OCI-LY7 (cell line): ENCODE data around the gene ACVR1B. TPM values are rescaled to one million over a fixed set of nuclear protein-coding genes. Genes with fewer than 3 reads are reported as not detected.
A peak's percentile ranks its signal among the peaks of the same experiment; 100 is the strongest.

ENCODE experiments used
- BruUV-seq: library from RNA; stranded (reverse); fragments of 400-500 nt; replicated peaks from 2 replicates; lab custom pipeline; 2021; lab: Mats Ljungman, UMichigan
- CTCF ChIA-PET: fragments of 300-600 bp; sonication (Branson Sonifier 250); formaldehyde crosslinking; loops from one replicate; lab custom pipeline; 2022; ENCODE audit warnings: antibody characterized with exemption; ENCODE audit not compliant: unreplicated experiment; lab: Charles Lee
- POLR2A ChIA-PET: fragments of 300-600 bp; sonication (Branson Sonifier 250); formaldehyde crosslinking; loops from one replicate; lab custom pipeline; 2022; ENCODE audit warnings: antibody characterized with exemption; lab: Charles Lee
- DNase-seq: peaks from one replicate; pipeline ENCODE4 v3.0.0-alpha.2; 2015; ENCODE audit warnings: low spot score
- H2AFZ ChIP-seq: fragments of 200-600 bp; sonication (generic), shearing (Covaris generic); 2 replicates; pipeline ENCODE4 v1.6.1; 2014; ENCODE audit warnings: mild to moderate bottlenecking, antibody characterized with exemption, low read length, moderate library complexity
- H3K27ac ChIP-seq: fragments of 200-600 bp; sonication (generic); 2 replicates; pipeline ENCODE4 v1.5.1; 2014; ENCODE audit warnings: mixed run types, low read depth, mild to moderate bottlenecking, moderate library complexity, low read length, inconsistent platforms; ENCODE audit not compliant: poor library complexity, severe bottlenecking
- H3K36me3 ChIP-seq: fragments of 200-600 bp; sonication (generic); 2 replicates; pipeline ENCODE4 v1.6.1; 2014; ENCODE audit warnings: mild to moderate bottlenecking, antibody characterized with exemption, low read length, moderate library complexity, mixed read lengths; ENCODE audit not compliant: insufficient read depth
- H3K4me1 ChIP-seq: fragments of 200-600 bp; sonication (generic); 2 replicates; pipeline ENCODE4 v1.5.1; 2014; ENCODE audit warnings: mild to moderate bottlenecking, low read length; ENCODE audit not compliant: insufficient read depth, poor library complexity, severe bottlenecking
- H3K4me2 ChIP-seq: fragments of 200-600 bp; sonication (generic); 2 replicates; pipeline ENCODE4 v1.6.1; 2014; ENCODE audit warnings: mild to moderate bottlenecking, low read length
- H3K4me3 ChIP-seq: fragments of 200-600 bp; sonication (generic); 2 replicates; pipeline ENCODE4 v1.5.1; 2014; ENCODE audit warnings: mild to moderate bottlenecking, low read depth, low read length; ENCODE audit not compliant: poor library complexity, severe bottlenecking
- H3K79me2 ChIP-seq: fragments of 200-600 bp; sonication (generic); 2 replicates; pipeline ENCODE4 v1.6.1; 2016; ENCODE audit warnings: low read depth, mild to moderate bottlenecking, low read length, moderate library complexity, mixed read lengths; ENCODE audit not compliant: insufficient read depth
- H3K9me2 ChIP-seq: fragments of 200-600 bp; sonication (generic); 2 replicates; pipeline ENCODE4 v1.6.1; 2016; ENCODE audit warnings: mild to moderate bottlenecking, low read length, mixed read lengths; ENCODE audit not compliant: insufficient read depth
- H3K9me3 ChIP-seq: fragments of 200-600 bp; sonication (generic); 2 replicates; pipeline ENCODE4 v1.6.1; 2014; ENCODE audit warnings: mild to moderate bottlenecking, mixed run types, low read length, mixed read lengths
- H4K20me1 ChIP-seq: fragments of 200-600 bp; sonication (generic); 2 replicates; pipeline ENCODE4 v1.6.1; 2014; ENCODE audit warnings: mild to moderate bottlenecking, antibody characterized with exemption, low read length, moderate library complexity, mixed read lengths; ENCODE audit not compliant: insufficient read depth
- CTCF ChIP-seq: fragments of 200-600 bp; sonication (generic); conservative IDR thresholded peaks from 2 replicates; pipeline ENCODE4 v1.5.1; 2014; ENCODE audit warnings: mild to moderate bottlenecking, antibody characterized with exemption, low read length, moderate library complexity, mixed read lengths
- EZH2phosphoT487 ChIP-seq: fragments of 200-600 bp; sonication (generic); IDR thresholded peaks from 2 replicates; pipeline ENCODE4 v1.6.1; 2018; ENCODE audit warnings: low read depth, borderline replicate concordance, mild to moderate bottlenecking, mixed run types, antibody characterized with exemption, low read length, moderate library complexity, mixed read lengths
- intact Hi-C: fragments of 100-400 bp; cut with micrococcal nuclease; formaldehyde crosslinking; loops from one replicate; pipeline ENCODE4 v1.10.0; 2022; ENCODE audit not compliant: unreplicated experiment
- total RNA-seq, 2 experiments: library from RNA; depleted of rRNA in 1 of 2; stranded (reverse); fragments of >200 nt in 1 of 2; shearing (Covaris generic) in 1 of 2; gene quantifications; 2 replicates each; pipeline ENCODE4 v1.2.3, GENCODE V29; 2014 to 2022

ACVR1B gene
- total RNA-seq, 2 experiments from 2014 or later, result 4.1 to 6.8 TPM

GRCh38 chr12:51953089-51953488, 1.6 kb downstream of the ACVR1B start:
- Histone ChIP-seq H3K79me2 (no peaks in the 10 kb centered on the region), H3K9me2 (no peaks in the 10 kb centered on the region), H3K9me3 (no peaks in the 10 kb centered on the region), H3K4me3 (peak overlapping the region; percentile 9), H3K4me1 (peaks cover 18% of the 10 kb centered on the region), H2AFZ (no peak overlapping the region), H3K36me3 (no peaks in the 10 kb centered on the region), H4K20me1 (0 out of 2 replicates have a peak, but pooled peaks cover 4% of the 10 kb centered on the region), H3K4me2 (peak overlapping the region; percentile 87), H3K27ac (no peak overlapping the region)
- CTCF ChIA-PET, result no interaction called here
- DNase-seq, result no peak
- intact Hi-C loops, result no loop called here
- BruUV-seq, result no TSS peak
- TF ChIP-seq CTCF, result no peak
- no peak for TF ChIP-seq EZH2phosphoT487
- POLR2A ChIA-PET, result no interaction called here

DNA sequence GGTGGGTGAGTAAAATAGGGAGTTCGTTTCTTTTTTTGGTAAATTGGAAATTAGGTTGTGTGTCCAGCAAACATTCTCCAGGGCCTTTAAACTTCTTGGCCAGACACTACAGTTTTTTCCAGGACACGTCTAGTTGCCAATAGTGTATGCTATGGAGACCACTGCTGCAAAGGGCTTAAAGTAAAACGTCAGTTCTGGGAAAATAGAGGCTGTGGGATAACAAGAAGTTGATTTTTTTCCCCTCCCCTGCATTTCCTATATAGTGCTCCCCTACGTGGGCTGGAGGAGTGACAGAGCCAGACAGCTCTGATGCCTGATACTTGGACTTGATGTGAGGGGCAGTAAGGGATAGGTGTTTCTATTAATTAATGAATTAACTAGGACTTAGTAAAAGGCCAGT, 2.4 kb downstream of the ACVR1B start:
- no peak for DNase-seq
- ChIA-PET POLR2A (no interaction called here), CTCF (no interaction called here)
- TF ChIP-seq EZH2phosphoT487, result no peak
- TF ChIP-seq CTCF, result no peak
- 0 out of 2 replicates have a peak, but pooled peaks cover 4% of the 10 kb centered on the region for H4K20me1 ChIP-seq
- H2AFZ ChIP-seq, result no peak overlapping the region
- no peak overlapping the region for H3K27ac ChIP-seq
- H3K4me3 ChIP-seq, result no peak overlapping the region
- H3K79me2 ChIP-seq, result no peaks in the 10 kb centered on the region
- no peaks in the 10 kb centered on the region for H3K9me2 ChIP-seq
- intact Hi-C loops, result no loop called here
- H3K4me1 ChIP-seq, result peaks cover 18% of the 10 kb centered on the region
- peak overlapping the region; percentile 87 for H3K4me2 ChIP-seq
- BruUV-seq, result TSS peak; percentile 52
- no peaks in the 10 kb centered on the region for H3K9me3 ChIP-seq
- H3K36me3 ChIP-seq, result no peaks in the 10 kb centered on the region

- intact Hi-C loops, result no loop called here
- Histone ChIP-seq H3K9me2 (no peaks in the 10 kb centered on the region), H3K27ac (no peak overlapping the region), H3K36me3 (no peaks in the 10 kb centered on the region), H3K4me1 (peaks cover 18% of the 10 kb centered on the region), H3K79me2 (no peaks in the 10 kb centered on the region), H3K9me3 (no peaks in the 10 kb centered on the region), H3K4me3 (no peak overlapping the region), H2AFZ (no peak overlapping the region), H3K4me2 (no peak overlapping the region), H4K20me1 (peaks cover 4% of the 10 kb centered on the region; the same call in 1 of the 2 replicates)
- TF ChIP-seq CTCF (no peak), EZH2phosphoT487 (no peak)
- ChIA-PET CTCF (no interaction called here), POLR2A (interaction anchor here (0.8 to 1.1 kb wide), 2 partner anchors 45 to 441 kb away, joined by 3 read pairs; no protein-coding TSS in a partner anchor)
- DNase-seq, result no peak
- no TSS peak for BruUV-seq
These were observed 3.3 kb downstream of the ACVR1B start for GRCh38 chr12:51954561-51955361.
